GM19238 (cell line): ENCODE data around the gene SYNM.

Experiments used
- DNase-seq: peaks from one replicate; pipeline ENCODE4 v3.0.0; 2011; ENCODE audit warnings: low spot score; ENCODE audit not compliant: insufficient read length

The SYNM gene

GRCh38 chr15:99085413-99086326, 19.2 kb upstream of the SYNM start:
- DNase-seq: no peak

- DNase-seq: no peak
These were observed 18.6 kb upstream of the SYNM start for GRCh38 chr15:99086327-99086667.

GRCh38 chr15:99087405-99087943, 17.4 kb upstream of the SYNM start:
- no peak for DNase-seq

- DNase-seq: peak; percentile 74
These were observed 14.7 kb upstream of the SYNM start for GRCh38 chr15:99090011-99090699.

- no peak for DNase-seq
These were observed 13.9 kb upstream of the SYNM start for GRCh38 chr15:99090938-99091337.

- no peak for DNase-seq
These were observed 12.2 kb upstream of the SYNM start for GRCh38 chr15:99092554-99093172.

GRCh38 chr15:99095626-99096025, 9.3 kb upstream of the SYNM start:
- DNase-seq: no peak

- no peak for DNase-seq
These were observed 8.5 kb upstream of the SYNM start for GRCh38 chr15:99096173-99096893.

- no peak for DNase-seq
These were observed 7.9 kb upstream of the SYNM start for GRCh38 chr15:99096894-99097426.

GRCh38 chr15:99097441-99098410, 7.2 kb upstream of the SYNM start:
- DNase-seq: no peak

- no peak for DNase-seq
These were observed 6.5 kb upstream of the SYNM start for GRCh38 chr15:99098426-99098825.

GRCh38 chr15:99098991-99099390, 5.9 kb upstream of the SYNM start:
- no peak for DNase-seq

GRCh38 chr15:99099661-99100060, 5.2 kb upstream of the SYNM start:
- no peak for DNase-seq

- DNase-seq: peak; percentile 47
These were observed 4.4 kb upstream of the SYNM start for GRCh38 chr15:99100245-99101173.

GRCh38 chr15:99101501-99101900, 3.4 kb upstream of the SYNM start:
- no peak for DNase-seq

GRCh38 chr15:99102332-99103235, 2.3 kb upstream of the SYNM start:
- DNase-seq: no peak

GRCh38 chr15:99103279-99103678, 1.6 kb upstream of the SYNM start:
- DNase-seq: no peak
